ENCODE results near the gene DDO.

Gene DDO

GRCh38 chr6:110345025-110345424 is 70.3 kb downstream of the DDO start:
- no peak for DNase-seq (ENCODE audit: low read depth in 2 of 2)

- no peak for DNase-seq (ENCODE audit: low read depth in 2 of 2)
These were observed 72.6 kb downstream of the DDO start for GRCh38 chr6:110342759-110343158.

Data from stimulated activated CD8-positive, alpha-beta memory T cell treated with anti-CD3 and anti-CD28 coated beads, Interleukin-2, amount 100 ng/mL, for 1 hour (primary cell).